Loucy (cell line): ENCODE results near the gene PALM3.

Experiments used
- H2AFZ ChIP-seq: fragments of 200-600 bp; sonication (generic); 2 replicates; pipeline ENCODE4 v1.6.0; 2016; ENCODE audit warnings: antibody characterized with exemption, mild to moderate bottlenecking, low read length, moderate library complexity
- H3F3A ChIP-seq: fragments of 200-600 bp; 2 replicates; pipeline ENCODE4 v1.6.0; 2016; ENCODE audit warnings: antibody characterized with exemption, low read depth, mild to moderate bottlenecking
- H3K27me3 ChIP-seq: fragments of 200-600 bp; sonication (generic); 2 replicates; pipeline ENCODE4 v1.6.1; 2014; ENCODE audit warnings: low read length, mild to moderate bottlenecking; ENCODE audit not compliant: insufficient read depth, poor library complexity, severe bottlenecking
- H3K36me3 ChIP-seq: fragments of 200-600 bp; sonication (generic); 2 replicates; pipeline ENCODE4 v1.6.1; 2016; ENCODE audit warnings: low read length; ENCODE audit not compliant: insufficient read depth
- H3K4me1 ChIP-seq: fragments of 200-600 bp; sonication (generic); 2 replicates; pipeline ENCODE4 v1.5.1; 2014; ENCODE audit warnings: low read length, mild to moderate bottlenecking; ENCODE audit not compliant: insufficient read depth, poor library complexity, severe bottlenecking
- H3K4me2 ChIP-seq: fragments of 200-600 bp; sonication (generic); 2 replicates; pipeline ENCODE4 v1.6.0; 2014; ENCODE audit warnings: antibody characterized with exemption, low read length, low read depth, mild to moderate bottlenecking; ENCODE audit not compliant: poor library complexity, severe bottlenecking
- H3K4me3 ChIP-seq: fragments of 200-600 bp; sonication (generic); 2 replicates; pipeline ENCODE4 v1.5.1; 2014; ENCODE audit warnings: low read length, mild to moderate bottlenecking, mixed read lengths; ENCODE audit not compliant: poor library complexity, severe bottlenecking
- H3K79me2 ChIP-seq: fragments of 200-600 bp; sonication (generic); 2 replicates; pipeline ENCODE4 v1.6.1; 2014; ENCODE audit warnings: low read length; ENCODE audit not compliant: insufficient read depth
- H3K9ac ChIP-seq: fragments of 200-600 bp; sonication (generic); 2 replicates; pipeline ENCODE4 v1.6.0; 2014; ENCODE audit warnings: mild to moderate bottlenecking, low read depth, low read length, moderate library complexity; ENCODE audit not compliant: poor library complexity, severe bottlenecking
- H3K9me2 ChIP-seq: fragments of 200-600 bp; sonication (generic); replicated peaks from 2 replicates; pipeline ENCODE4 v1.6.1; 2016; ENCODE audit warnings: low read depth, low read length, mixed read lengths
- H3K9me3 ChIP-seq: fragments of 200-600 bp; sonication (generic); 2 replicates; pipeline ENCODE4 v1.6.1; 2014; ENCODE audit warnings: mild to moderate bottlenecking, antibody characterized with exemption, low read length, low read depth; ENCODE audit not compliant: insufficient read depth
- H4K20me1 ChIP-seq: fragments of 200-600 bp; sonication (generic); 2 replicates; pipeline ENCODE4 v1.6.0; 2014; ENCODE audit warnings: antibody characterized with exemption, low read length, mild to moderate bottlenecking; ENCODE audit not compliant: insufficient read depth, poor library complexity, severe bottlenecking
- EZH2phosphoT487 ChIP-seq: fragments of 200-600 bp; IDR thresholded peaks from 2 replicates; pipeline ENCODE4 v1.6.1; 2018; ENCODE audit warnings: antibody characterized with exemption, mild to moderate bottlenecking, moderate library complexity, borderline replicate concordance
- TF ChIP-seq, protein P1 (sequence below): fragments of 200-600 bp; sonication (generic); conservative IDR thresholded peaks from 2 replicates; pipeline ENCODE4 v1.5.1; 2014; ENCODE audit warnings: mild to moderate bottlenecking, antibody characterized with exemption, low read length

Gene PALM3

DNA sequence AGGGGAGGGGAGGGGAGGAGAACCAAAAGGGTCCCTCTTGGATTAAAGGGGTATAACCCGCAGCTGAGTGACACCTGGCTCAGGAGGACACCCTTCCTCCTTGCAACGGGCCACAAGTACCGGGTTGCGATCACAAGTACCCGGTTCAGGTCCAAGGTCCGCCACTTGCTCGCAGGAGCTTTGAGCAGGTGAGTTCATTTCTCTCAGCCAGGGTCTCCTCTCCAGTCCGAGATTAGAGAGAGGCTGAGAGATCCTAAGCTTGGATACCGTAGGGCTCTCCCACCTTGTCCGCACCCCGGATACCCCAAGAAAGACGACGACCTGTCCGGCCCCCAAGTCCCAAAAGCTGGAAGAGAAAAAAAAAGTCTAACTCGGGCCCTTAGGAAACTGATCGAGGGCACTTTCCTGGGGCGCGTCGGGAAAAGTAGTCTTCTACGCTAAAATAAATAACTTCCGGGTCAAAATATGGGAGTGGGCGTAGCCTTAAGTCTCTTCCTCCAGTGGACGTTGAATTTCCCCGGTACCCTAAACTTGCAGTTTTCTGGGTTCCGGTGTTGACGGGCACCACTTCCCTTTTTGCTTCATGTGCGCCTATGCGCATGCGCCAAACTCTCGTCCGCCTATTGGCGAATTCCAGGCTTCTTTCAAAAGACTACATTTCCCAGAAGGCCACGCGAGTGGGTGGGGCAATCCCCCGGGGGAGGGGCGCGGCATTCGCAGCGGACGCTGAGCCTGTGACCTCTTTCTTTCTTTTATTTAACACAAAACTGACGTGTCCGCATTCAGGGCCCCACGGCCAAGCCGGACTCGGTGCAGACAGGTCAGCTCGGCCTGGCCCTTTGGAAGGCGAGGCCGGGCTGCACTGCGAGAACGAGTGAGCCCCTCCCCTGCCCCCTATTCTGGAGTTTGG is 19.3 kb upstream of the PALM3 start:
- peak overlapping the region; percentile 82 for H3K4me2 ChIP-seq
- H3K79me2 ChIP-seq: no peaks in the 10 kb centered on the region
- no peaks in the 10 kb centered on the region for H3K9me3 ChIP-seq
- H3K4me3 ChIP-seq: peak overlapping the region; percentile 83
- no peaks in the 10 kb centered on the region for H3K27me3 ChIP-seq
- peak overlapping the region; percentile 86 for H3K9ac ChIP-seq
- H2AFZ ChIP-seq: peak overlapping the region; percentile 88
- no peaks in the 10 kb centered on the region for H3K36me3 ChIP-seq
- TF ChIP-seq, protein P1, sequence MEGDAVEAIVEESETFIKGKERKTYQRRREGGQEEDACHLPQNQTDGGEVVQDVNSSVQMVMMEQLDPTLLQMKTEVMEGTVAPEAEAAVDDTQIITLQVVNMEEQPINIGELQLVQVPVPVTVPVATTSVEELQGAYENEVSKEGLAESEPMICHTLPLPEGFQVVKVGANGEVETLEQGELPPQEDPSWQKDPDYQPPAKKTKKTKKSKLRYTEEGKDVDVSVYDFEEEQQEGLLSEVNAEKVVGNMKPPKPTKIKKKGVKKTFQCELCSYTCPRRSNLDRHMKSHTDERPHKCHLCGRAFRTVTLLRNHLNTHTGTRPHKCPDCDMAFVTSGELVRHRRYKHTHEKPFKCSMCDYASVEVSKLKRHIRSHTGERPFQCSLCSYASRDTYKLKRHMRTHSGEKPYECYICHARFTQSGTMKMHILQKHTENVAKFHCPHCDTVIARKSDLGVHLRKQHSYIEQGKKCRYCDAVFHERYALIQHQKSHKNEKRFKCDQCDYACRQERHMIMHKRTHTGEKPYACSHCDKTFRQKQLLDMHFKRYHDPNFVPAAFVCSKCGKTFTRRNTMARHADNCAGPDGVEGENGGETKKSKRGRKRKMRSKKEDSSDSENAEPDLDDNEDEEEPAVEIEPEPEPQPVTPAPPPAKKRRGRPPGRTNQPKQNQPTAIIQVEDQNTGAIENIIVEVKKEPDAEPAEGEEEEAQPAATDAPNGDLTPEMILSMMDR: no peak
- TF ChIP-seq EZH2phosphoT487: no peak
- peaks cover 20% of the 10 kb centered on the region for H3K4me1 ChIP-seq
- no peaks in the 10 kb centered on the region for H4K20me1 ChIP-seq
- H3K9me2 ChIP-seq: no peaks in the 10 kb centered on the region
- no peaks in the 10 kb centered on the region for H3F3A ChIP-seq

DNA sequence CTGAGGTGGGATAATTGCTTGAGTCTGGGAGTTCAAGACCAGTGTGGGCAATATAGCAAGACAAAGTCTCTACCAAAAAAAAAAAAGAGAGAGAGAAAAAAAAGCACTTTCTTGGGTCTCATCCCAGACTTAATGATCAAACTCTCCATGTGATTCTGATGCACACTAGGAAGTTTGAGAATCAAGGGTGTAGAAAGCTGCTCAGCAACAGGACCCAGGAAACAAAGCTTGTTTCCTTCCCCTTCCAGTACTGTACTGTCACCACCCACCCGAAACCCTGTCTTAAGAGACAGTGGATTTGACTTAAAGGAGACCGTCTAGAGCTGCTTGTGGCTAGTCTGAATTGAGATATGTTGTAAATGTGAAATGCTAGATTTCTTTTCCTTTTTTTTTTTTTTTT is 16.5 kb upstream of the PALM3 start:
- no peak overlapping the region for H3K4me2 ChIP-seq
- no peaks in the 10 kb centered on the region for H3K27me3 ChIP-seq

DNA sequence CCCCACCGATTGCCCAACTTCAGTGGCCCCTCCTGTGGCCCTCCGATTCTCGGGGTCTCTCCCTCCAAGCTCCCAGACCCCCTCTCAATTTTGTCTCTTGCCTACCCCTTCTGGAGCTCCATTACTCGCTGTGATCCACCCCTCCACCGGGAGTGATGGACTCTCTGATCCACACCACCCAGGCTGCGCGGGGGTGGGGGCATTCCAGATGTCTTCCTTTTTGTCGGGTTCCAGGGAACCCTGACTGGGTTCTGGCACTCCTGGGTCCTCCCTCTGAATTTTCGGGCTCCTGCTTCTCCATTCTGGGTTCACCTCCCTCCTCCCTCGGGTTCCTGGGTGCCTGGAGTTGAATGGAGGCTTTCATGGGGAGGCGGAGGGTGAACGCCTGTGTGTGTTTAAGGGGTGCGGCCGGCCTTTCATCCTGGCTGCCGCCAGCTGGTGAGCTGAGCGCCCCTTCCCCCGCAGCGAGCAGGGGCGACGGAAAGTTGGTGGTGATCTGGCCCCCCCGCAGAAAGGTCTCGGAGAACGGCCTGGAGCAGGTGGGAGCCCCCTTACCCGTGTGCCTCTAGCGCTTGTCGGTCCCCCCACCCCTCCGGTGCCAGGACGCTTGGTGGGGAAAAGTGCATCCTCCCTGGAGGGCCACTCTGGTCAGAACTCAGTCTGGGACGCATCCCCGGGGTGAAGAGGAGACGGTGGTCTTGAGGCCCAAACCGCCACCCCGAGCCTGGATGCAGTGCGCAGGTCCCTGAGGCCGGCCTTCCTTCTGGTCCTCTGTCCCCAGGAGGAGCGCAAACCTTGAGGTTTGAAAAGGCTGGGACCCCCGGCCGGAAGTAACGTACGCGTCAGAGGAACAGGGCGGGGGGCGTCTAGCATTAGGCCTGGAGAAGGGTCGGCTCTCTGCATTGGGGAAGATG is 12.3 kb upstream of the PALM3 start:
- Histone ChIP-seq H2AFZ (peak overlapping the region; percentile 95), H3K4me2 (peak overlapping the region; percentile 97)

More for the DNA sequence above, 16.5 kb upstream of the PALM3 start:
- Histone ChIP-seq H3K9ac (no peak overlapping the region), H3K4me1 (peaks cover 27% of the 10 kb centered on the region), H3K4me3 (no peak overlapping the region), H4K20me1 (no peaks in the 10 kb centered on the region), H3K36me3 (no peaks in the 10 kb centered on the region), H2AFZ (no peak overlapping the region), H3K9me2 (no peaks in the 10 kb centered on the region), H3F3A (no peaks in the 10 kb centered on the region), H3K9me3 (no peaks in the 10 kb centered on the region), H3K79me2 (peaks cover 8% of the 10 kb centered on the region; the same call in 1 of the 2 replicates)
- TF ChIP-seq, protein P1: no peak
- no peak for TF ChIP-seq EZH2phosphoT487

More for the DNA sequence above, 12.3 kb upstream of the PALM3 start:
- Histone ChIP-seq H3K9me2 (no peaks in the 10 kb centered on the region), H3K27me3 (no peaks in the 10 kb centered on the region), H3K9ac (peak overlapping the region; percentile 79), H4K20me1 (no peaks in the 10 kb centered on the region), H3K4me3 (peak overlapping the region; percentile 84), H3K9me3 (no peaks in the 10 kb centered on the region), H3K36me3 (no peaks in the 10 kb centered on the region), H3K79me2 (peaks cover 8% of the 10 kb centered on the region; the same call in 1 of the 2 replicates), H3F3A (no peaks in the 10 kb centered on the region), H3K4me1 (peaks cover 17% of the 10 kb centered on the region)
- no peak for TF ChIP-seq EZH2phosphoT487
